K562 (cell line): ENCODE measurements around the gene PRAC1. TPM values are rescaled to one million over a fixed set of nuclear protein-coding genes. Genes with fewer than 3 reads are reported as not detected.

ENCODE experiments used
- ATAC-seq: fragments of 200-7000 bp; cut with Tn5 transposase; 3 replicates; pipeline ENCODE4 v1.9.1; 2020; ENCODE audit warnings: moderate library complexity
- BruUV-seq: library from RNA; stranded (reverse); fragments of 400-500 nt; replicated peaks from 2 replicates; lab custom pipeline; 2021; lab: Mats Ljungman, UMichigan
- CTCF ChIA-PET: fragments of 300-600 bp; formaldehyde crosslinking; extraction: SDS; loops from one replicate; lab custom pipeline; 2021; ENCODE audit warnings: low intra/inter-chr PET ratio; lab: Yijun Ruan, JAX
- POLR2A ChIA-PET: fragments of 300-600, 350-650 bp; sonication (Branson Sonifier 250); formaldehyde crosslinking; extraction: SDS; loops from one replicate; lab custom pipeline; 2021; ENCODE audit warnings: antibody characterized with exemption, inconsistent platforms; lab: Yijun Ruan, JAX
- DNase-seq, 4 experiments: peaks; one replicate each; pipeline versions ENCODE4 v3.0.0 to v3.0.0-alpha.2; 2011 to 2018; ENCODE audit warnings: low spot score in 3 of 4, mixed read lengths in 3 of 4; ENCODE audit errors: extremely low read depth in 1 of 4
- FAIRE-seq: peaks from 2 replicates; lab custom pipeline; 2011; peaks lifted over from hg19 to GRCh38; lab: Jason Lieb, UNC
- H2AFZ ChIP-seq: 2 replicates; pipeline ENCODE4 v1.6.0; 2011; ENCODE audit warnings: low read depth, low read length, control low read depth, inconsistent platforms
- H3K27ac ChIP-seq: fragments of 200-600 bp; 3 replicates; pipeline ENCODE4 v1.8.0; 2011; ENCODE audit warnings: low read depth, mild to moderate bottlenecking, control low read depth, inconsistent platforms, low read length, moderate library complexity, mixed read lengths; ENCODE audit errors: extremely low read depth
- H3K27me3 ChIP-seq, 2 experiments: fragments of 300-600 bp in 1 of 2; 2 replicates in 1 of 2; 3 replicates in 1 of 2; pipeline versions ENCODE4 v1.6.0 to v1.8.0; 2011; ENCODE audit warnings: inconsistent platforms in 2 of 2, low read length in 2 of 2, mild to moderate bottlenecking in 1 of 2, mixed read lengths in 1 of 2, moderate library complexity in 1 of 2; ENCODE audit not compliant: control insufficient read depth in 2 of 2, insufficient read depth in 2 of 2
- H3K36me3 ChIP-seq: fragments of 300-600 bp; 3 replicates; pipeline ENCODE4 v1.8.0; 2011; ENCODE audit warnings: mild to moderate bottlenecking, low read length, inconsistent platforms; ENCODE audit not compliant: control insufficient read depth, insufficient read depth
- H3K4me1 ChIP-seq, 2 experiments: fragments of 200-600 bp in 1 of 2; replicated peaks in 1 of 2; 2 replicates in 1 of 2; 3 replicates in 1 of 2; pipeline versions ENCODE4 v1.5.1 to v1.8.0; 2011; ENCODE audit warnings: inconsistent platforms in 2 of 2, low read length in 2 of 2, mild to moderate bottlenecking in 1 of 2, mixed read lengths in 1 of 2, moderate library complexity in 1 of 2; ENCODE audit not compliant: control insufficient read depth in 2 of 2, insufficient read depth in 2 of 2
- H3K4me2 ChIP-seq: 2 replicates; pipeline ENCODE4 v1.6.1; 2011; ENCODE audit warnings: low read length, control low read depth, inconsistent platforms, mixed read lengths; ENCODE audit not compliant: insufficient read depth
- H3K4me3 ChIP-seq: fragments of 200-600 bp; sonication (generic), shearing (Covaris generic); 2 replicates; pipeline ENCODE4 v1.5.1; 2016; ENCODE audit warnings: control low read depth, inconsistent platforms
- H3K79me2 ChIP-seq: fragments of 200-600 bp; 3 replicates; pipeline ENCODE4 v1.8.0; 2011; ENCODE audit warnings: low read length, inconsistent platforms; ENCODE audit not compliant: control insufficient read depth, insufficient read depth
- H3K9ac ChIP-seq, 2 experiments: 2 replicates each; pipeline versions ENCODE4 v1.6.0 to v1.6.1; 2011; ENCODE audit warnings: low read depth in 2 of 2, low read length in 2 of 2, control low read depth in 1 of 2, inconsistent platforms in 1 of 2, mild to moderate bottlenecking in 1 of 2, mixed read lengths in 1 of 2; ENCODE audit not compliant: insufficient read depth in 1 of 2
- H3K9me1 ChIP-seq: one replicate; pipeline ENCODE4 v1.6.0; 2011; ENCODE audit warnings: inconsistent platforms, mild to moderate bottlenecking, low read length, moderate library complexity; ENCODE audit not compliant: control insufficient read depth, insufficient read depth
- H3K9me3 ChIP-seq: replicated peaks from 2 replicates; pipeline ENCODE4 v1.5.1; 2011; ENCODE audit warnings: low read depth, low read length, inconsistent platforms; ENCODE audit not compliant: control insufficient read depth, insufficient read depth
- H4K20me1 ChIP-seq: replicated peaks from 2 replicates; pipeline ENCODE4 v1.6.1; 2011; ENCODE audit warnings: low read length, inconsistent platforms, mixed read lengths; ENCODE audit not compliant: control insufficient read depth, insufficient read depth
- COPS2 ChIP-seq: fragments of 450-650 bp; conservative IDR thresholded peaks from 2 replicates; pipeline ENCODE4 v1.6.1; 2016; ENCODE audit warnings: mild to moderate bottlenecking, moderate library complexity
- EGR1 ChIP-seq: fragments of 450-650 bp; conservative IDR thresholded peaks from 2 replicates; pipeline ENCODE4 v1.6.1; 2017; ENCODE audit warnings: mild to moderate bottlenecking
- HIVEP1 ChIP-seq: fragments of 250-450 bp; sonication (Bioruptor Pico); IDR thresholded peaks from 2 replicates; pipeline ENCODE4 v1.4.0; 2020; ENCODE audit warnings: mild to moderate bottlenecking
- RBM39 ChIP-seq: fragments of 200-400 bp; formaldehyde crosslinking; optimal IDR thresholded peaks from 2 replicates; pipeline ENCODE3; 2018; ENCODE audit warnings: low read depth, low read length
- SMARCA4 ChIP-seq: fragments of 450-650 bp; IDR thresholded peaks from 2 replicates; pipeline ENCODE4 v1.6.1; 2016
- ZBTB9 ChIP-seq: fragments of 450-650 bp; formaldehyde crosslinking; IDR thresholded peaks from 2 replicates; pipeline ENCODE4 v1.4.0; 2020; ENCODE audit warnings: mild to moderate bottlenecking, moderate library complexity
- ZFP36 ChIP-seq: fragments of 150-350 bp; IDR thresholded peaks from 2 replicates; pipeline ENCODE4 v1.6.1; 2018; ENCODE audit warnings: low read length, low read depth; ENCODE audit not compliant: partially characterized antibody
- ZNF311 ChIP-seq: fragments of 250-450 bp; sonication (Bioruptor Pico); IDR thresholded peaks from 2 replicates; pipeline ENCODE4 v1.4.0; 2020; ENCODE audit warnings: mild to moderate bottlenecking, moderate library complexity
- WGBS: fragments of 100-300 bp; shearing (Covaris generic); methylation state at CpG from one replicate; pipeline ENCODE4 v1.1.6; 2016; ENCODE audit warnings: low coverage, mixed read lengths; ENCODE audit not compliant: insufficient coverage; ENCODE audit errors: missing lambda C conversion rate; 5-methylcytosine and 5-hydroxymethylcytosine counted together
- in situ Hi-C: fragments of 300-500 bp; cut with MboI; formaldehyde crosslinking; loops from 4 replicates; pipeline ENCODE4 v1.15.0; 2018; ENCODE audit warnings: inconsistent platforms, mixed read lengths
- intact Hi-C: fragments of 100-400 bp; cut with micrococcal nuclease; formaldehyde crosslinking; loops from 2 replicates; pipeline ENCODE4 v1.14.2; 2022
- polyA plus RNA-seq, 8 experiments: library from polyadenylated mRNA; depleted of rRNA in 4 of 8; stranded (reverse) in 5 of 8; unstranded in 3 of 8; fragments of >200 nt; fragmentation: Nextera tagmentation in 2 of 8; fragmentation: Illumina TruSeq in 1 of 8; extraction: Ambion mirVana in 2 of 8; extraction: Trizol in 1 of 8; gene quantifications; 2 replicates each; pipeline versions ENCODE4 v1.2.1 to v1.2.3, GENCODE V29; 2011 to 2014; ENCODE audit warnings: inconsistent platforms in 1 of 8, missing spikeins in 1 of 8
- total RNA-seq, 7 experiments: library from RNA; depleted of rRNA in 6 of 7; stranded (reverse); fragments of >200 nt in 6 of 7; fragmentation: Illumina TruSeq in 2 of 7; extraction: Trizol in 2 of 7; gene quantifications; 2 replicates each; pipeline versions ENCODE4 v1.2.1 to v1.2.3, GENCODE V29; 2011 to 2021; ENCODE audit warnings: low replicate concordance in 1 of 7
- TF ChIP-seq, protein P1 (sequence below): fragments of 150-350 bp; conservative IDR thresholded peaks from 2 replicates; pipeline ENCODE4 v1.6.1; 2014; ENCODE audit warnings: low read length

PRAC1 gene
- total and polyA plus RNA-seq, 9 of the 15 experiments (the other 6 are each of a cell fraction or from before 2014, with no cell fraction given), result not detected

DNA sequence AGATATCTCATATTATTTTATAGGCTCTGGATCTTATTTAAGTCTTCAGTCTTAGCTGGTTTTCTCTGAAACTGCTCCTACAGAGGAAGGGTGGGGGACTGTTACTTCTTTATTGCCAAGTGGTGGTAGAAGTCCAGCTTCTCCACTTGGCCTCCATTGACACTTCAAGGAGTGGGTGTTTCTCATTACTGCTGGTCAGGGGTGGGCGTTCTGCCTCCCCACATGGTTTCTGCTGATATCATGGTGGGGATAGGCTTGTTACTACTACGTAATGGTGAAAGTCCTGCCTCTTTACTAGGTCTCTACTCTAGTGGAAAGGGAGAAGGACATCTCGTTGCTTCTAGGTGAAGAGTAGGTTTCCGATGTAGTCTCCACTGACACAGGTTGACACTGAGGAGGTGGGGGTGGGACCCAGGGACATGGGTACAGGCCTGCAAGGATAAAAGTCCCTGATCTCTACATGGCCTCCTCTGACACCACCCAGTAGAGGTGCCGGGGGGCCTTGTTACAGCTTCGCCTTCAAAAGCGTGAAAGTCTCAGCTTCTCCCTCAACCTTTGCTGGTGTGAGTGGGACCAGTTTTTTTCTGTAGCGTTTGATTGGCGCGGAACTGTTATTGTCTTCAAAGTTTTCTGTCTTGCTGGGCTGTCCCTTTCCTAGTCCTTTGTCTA lies 20.3 kb downstream of the PRAC1 start:
- no peak for TF ChIP-seq HIVEP1 (CRISPR knock-in tag)
- TF ChIP-seq EGR1, result peak; percentile 41; the same call in 1 of the 2 replicates
- H3K9me1 ChIP-seq, result no peaks in the 10 kb centered on the region
- no peaks in the 10 kb centered on the region for H4K20me1 ChIP-seq
- peaks cover 23 to 47% of the 10 kb centered on the region in 2 experiments for H3K27me3 ChIP-seq
- no TSS peak for BruUV-seq
- CTCF ChIA-PET, result no interaction called here
- no peak overlapping the region for H3K27ac ChIP-seq
- FAIRE-seq (no peak), DNase-seq (peak in 3 of 4 experiments; percentile 1 to 4 (median 2)), ATAC-seq (no peak)
- POLR2A ChIA-PET, result interaction anchor here (0.6 kb wide), 1 partner anchor 23 kb away, joined by 3 read pairs; no protein-coding TSS in a partner anchor
- H3K9ac ChIP-seq, result no peak overlapping the region
- H3K79me2 ChIP-seq, result no peaks in the 10 kb centered on the region
- no peak overlapping the region for H3K4me2 ChIP-seq
- in situ Hi-C loops, result no loop called here
- H3K9me3 ChIP-seq, result no peaks in the 10 kb centered on the region
- H3K4me3 ChIP-seq, result no peak overlapping the region
- no peaks in the 10 kb centered on the region; a peak in 1 of 5 replicates for H3K4me1 ChIP-seq
- no peaks in the 10 kb centered on the region for H3K36me3 ChIP-seq
- H2AFZ ChIP-seq, result no peak overlapping the region
- 3% methylated on average over 10 of the region's 10 CpGs for WGBS
- intact Hi-C loops, result no loop called here

DNA sequence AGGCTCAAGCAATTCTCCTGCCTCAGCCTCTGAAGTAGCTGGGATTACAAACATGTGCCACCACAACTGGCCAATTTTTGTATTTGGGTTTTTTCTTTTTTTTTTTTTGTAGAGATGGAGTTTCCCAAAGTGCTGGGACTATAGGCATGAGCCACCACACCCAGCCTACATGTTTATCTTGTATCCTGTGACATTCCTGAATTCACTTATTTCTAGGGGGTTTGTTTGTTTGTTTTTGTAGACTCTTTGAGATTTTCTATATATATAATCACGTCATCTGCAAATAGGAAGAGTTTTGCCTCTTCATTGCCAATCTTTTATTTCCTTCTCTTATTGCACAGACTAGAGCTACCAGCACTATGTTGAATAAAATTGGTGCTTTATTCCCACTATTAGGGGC lies 29.1 kb downstream of the PRAC1 start:
- 0% methylated on average over 1 of the region's 1 CpG for WGBS
- CTCF ChIA-PET, result interaction anchor here (0.7 kb wide), 1 partner anchor 537 kb away, joined by 5 read pairs; no protein-coding TSS in a partner anchor
- BruUV-seq, result no TSS peak

More for the DNA sequence above, 29.1 kb downstream of the PRAC1 start:
- DNase-seq (no peak), FAIRE-seq (no peak), ATAC-seq (no peak)
- Histone ChIP-seq H3K27me3 (peaks cover 2 to 4% of the 10 kb centered on the region in 2 experiments; a peak in 3 of 5 replicates), H3K27ac (no peak overlapping the region), H3K79me2 (no peaks in the 10 kb centered on the region), H3K4me2 (no peak overlapping the region), H2AFZ (no peak overlapping the region), H3K36me3 (no peaks in the 10 kb centered on the region), H3K4me3 (no peak overlapping the region), H3K4me1 (no peaks in the 10 kb centered on the region; a peak in 1 of 5 replicates), H4K20me1 (no peaks in the 10 kb centered on the region), H3K9me3 (no peaks in the 10 kb centered on the region), H3K9ac (no peak overlapping the region), H3K9me1 (no peaks in the 10 kb centered on the region)
- intact Hi-C loops (no loop called here), in situ Hi-C loops (loop anchor here (25.0 kb wide), 1 partner anchor 344 kb away; no protein-coding TSS in a partner anchor)
- POLR2A ChIA-PET, result interaction anchor here (0.6 kb wide), 1 partner anchor 73 kb away, joined by 3 read pairs; no protein-coding TSS in a partner anchor
- TF ChIP-seq ZFP36, result no peak
- no peak for TF ChIP-seq COPS2
- no peak for TF ChIP-seq ZNF311 (CRISPR knock-in tag)
- no peak for TF ChIP-seq ZBTB9 (CRISPR knock-in tag)
- TF ChIP-seq, protein P1, sequence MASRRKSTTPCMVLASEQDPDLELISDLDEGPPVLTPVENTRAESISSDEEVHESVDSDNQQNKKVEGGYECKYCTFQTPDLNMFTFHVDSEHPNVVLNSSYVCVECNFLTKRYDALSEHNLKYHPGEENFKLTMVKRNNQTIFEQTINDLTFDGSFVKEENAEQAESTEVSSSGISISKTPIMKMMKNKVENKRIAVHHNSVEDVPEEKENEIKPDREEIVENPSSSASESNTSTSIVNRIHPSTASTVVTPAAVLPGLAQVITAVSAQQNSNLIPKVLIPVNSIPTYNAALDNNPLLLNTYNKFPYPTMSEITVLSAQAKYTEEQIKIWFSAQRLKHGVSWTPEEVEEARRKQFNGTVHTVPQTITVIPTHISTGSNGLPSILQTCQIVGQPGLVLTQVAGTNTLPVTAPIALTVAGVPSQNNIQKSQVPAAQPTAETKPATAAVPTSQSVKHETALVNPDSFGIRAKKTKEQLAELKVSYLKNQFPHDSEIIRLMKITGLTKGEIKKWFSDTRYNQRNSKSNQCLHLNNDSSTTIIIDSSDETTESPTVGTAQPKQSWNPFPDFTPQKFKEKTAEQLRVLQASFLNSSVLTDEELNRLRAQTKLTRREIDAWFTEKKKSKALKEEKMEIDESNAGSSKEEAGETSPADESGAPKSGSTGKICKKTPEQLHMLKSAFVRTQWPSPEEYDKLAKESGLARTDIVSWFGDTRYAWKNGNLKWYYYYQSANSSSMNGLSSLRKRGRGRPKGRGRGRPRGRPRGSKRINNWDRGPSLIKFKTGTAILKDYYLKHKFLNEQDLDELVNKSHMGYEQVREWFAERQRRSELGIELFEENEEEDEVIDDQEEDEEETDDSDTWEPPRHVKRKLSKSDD, result no peak
- TF ChIP-seq SMARCA4, result no peak
- TF ChIP-seq RBM39, result no peak
